ENCODE results near the gene FADS3.

The FADS3 gene

GRCh38 chr11:61834278-61835048, 56.9 kb downstream of the FADS3 start:
- Mint-ChIP-seq H3K9me3 (no peaks in the 10 kb centered on the region), H3K27ac (peak overlapping the region; percentile 91 to 95), H3K27me3 (no peaks in the 10 kb centered on the region), H3K36me3 (ENCODE audit: insufficient read depth) (no peaks in the 10 kb centered on the region), H3K4me3 (peak overlapping the region; percentile 53 to 64), H3K4me1 (ENCODE audit: low read depth in 2 of 2) (peaks cover 20 to 38% of the 10 kb centered on the region in 2 donors)
- ATAC-seq (replicated peaks) (peak; percentile 97), DNase-seq (peak; percentile 49 to 61 (median 54))

- peaks cover 24 to 43% of the 10 kb centered on the region in 2 donors for H3K4me1 Mint-ChIP-seq (ENCODE audit: low read depth in 2 of 2)
- H3K36me3 Mint-ChIP-seq (ENCODE audit: insufficient read depth): no peaks in the 10 kb centered on the region
- no peaks in the 10 kb centered on the region for H3K9me3 Mint-ChIP-seq
- no peaks in the 10 kb centered on the region for H3K27me3 Mint-ChIP-seq
- DNase-seq (no peak), ATAC-seq (replicated peaks) (no peak)
- peak overlapping the region; percentile 53 to 64 for H3K4me3 Mint-ChIP-seq
- peak overlapping the region; percentile 91 to 95 for H3K27ac Mint-ChIP-seq
These were observed 57.4 kb downstream of the FADS3 start for GRCh38 chr11:61833926-61834277.

- no peaks in the 10 kb centered on the region for H3K27me3 Mint-ChIP-seq
- no peaks in the 10 kb centered on the region for H3K36me3 Mint-ChIP-seq (ENCODE audit: insufficient read depth)
- ATAC-seq (replicated peaks) (peak; percentile 14), DNase-seq (peak in 1 of 3 experiments; percentile 12)
- H3K9me3 Mint-ChIP-seq: no peaks in the 10 kb centered on the region
- H3K27ac Mint-ChIP-seq: peak overlapping the region; percentile 91 to 95
- H3K4me1 Mint-ChIP-seq (ENCODE audit: low read depth in 2 of 2): peaks cover 26 to 45% of the 10 kb centered on the region in 2 donors
- peak overlapping the region; percentile 53 to 64 for H3K4me3 Mint-ChIP-seq
These were observed 57.9 kb downstream of the FADS3 start for GRCh38 chr11:61833471-61833870.

GRCh38 chr11:61832754-61833153, 58.6 kb downstream of the FADS3 start:
- peak overlapping the region in 1 of 2 donors; percentile 84 for H3K27ac Mint-ChIP-seq

GRCh38 chr11:61832207-61832606, 59.1 kb downstream of the FADS3 start:
- Mint-ChIP-seq H3K27me3 (no peaks in the 10 kb centered on the region), H3K36me3 (ENCODE audit: insufficient read depth) (no peaks in the 10 kb centered on the region), H3K4me3 (no peak overlapping the region), H3K4me1 (ENCODE audit: low read depth in 2 of 2) (peaks cover 33 to 50% of the 10 kb centered on the region in 2 donors), H3K9me3 (no peaks in the 10 kb centered on the region), H3K27ac (peak overlapping the region; percentile 52 to 84)
- no peak for DNase-seq
- no peak for ATAC-seq (replicated peaks)

More at GRCh38 chr11:61832754-61833153, 58.6 kb downstream of the FADS3 start:
- Mint-ChIP-seq H3K27me3 (no peaks in the 10 kb centered on the region), H3K4me3 (no peak overlapping the region), H3K4me1 (ENCODE audit: low read depth in 2 of 2) (peaks cover 33 to 49% of the 10 kb centered on the region in 2 donors), H3K36me3 (ENCODE audit: insufficient read depth) (no peaks in the 10 kb centered on the region), H3K9me3 (no peaks in the 10 kb centered on the region)
- DNase-seq (no peak), ATAC-seq (replicated peaks) (no peak)

- Mint-ChIP-seq H3K27me3 (peaks cover 4 to 7% of the 10 kb centered on the region in 2 donors), H3K27ac (peak overlapping the region in 1 of 2 donors; percentile 51), H3K9me3 (no peaks in the 10 kb centered on the region), H3K4me3 (peak overlapping the region; percentile 7 to 16), H3K36me3 (ENCODE audit: insufficient read depth) (no peaks in the 10 kb centered on the region), H3K4me1 (ENCODE audit: low read depth in 2 of 2) (peaks cover 33 to 46% of the 10 kb centered on the region in 2 donors)
- no peak for ATAC-seq (replicated peaks)
- no peak for DNase-seq
These were observed 60.9 kb downstream of the FADS3 start for GRCh38 chr11:61830237-61831105.

GRCh38 chr11:61829806-61830205, 61.5 kb downstream of the FADS3 start:
- peak overlapping the region in 1 of 2 donors; percentile 30 for H3K27ac Mint-ChIP-seq
- H3K36me3 Mint-ChIP-seq (ENCODE audit: insufficient read depth): no peaks in the 10 kb centered on the region
- no peaks in the 10 kb centered on the region for H3K9me3 Mint-ChIP-seq
- ATAC-seq (replicated peaks) (no peak), DNase-seq (no peak)
- H3K4me1 Mint-ChIP-seq (ENCODE audit: low read depth in 2 of 2): peaks cover 30 to 43% of the 10 kb centered on the region in 2 donors
- peak overlapping the region; percentile 87 to 91 for H3K4me3 Mint-ChIP-seq
- H3K27me3 Mint-ChIP-seq: peaks cover 4 to 7% of the 10 kb centered on the region in 2 donors

- H3K4me1 Mint-ChIP-seq (ENCODE audit: low read depth in 2 of 2): peaks cover 20 to 33% of the 10 kb centered on the region in 2 donors
- peak; percentile 42 for ATAC-seq (replicated peaks)
- no peaks in the 10 kb centered on the region for H3K9me3 Mint-ChIP-seq
- no peaks in the 10 kb centered on the region for H3K36me3 Mint-ChIP-seq (ENCODE audit: insufficient read depth)
- H3K27ac Mint-ChIP-seq: peak overlapping the region; percentile 30 to 82
- peaks cover 4 to 7% of the 10 kb centered on the region in 2 donors for H3K27me3 Mint-ChIP-seq
- peak; percentile 16 to 30 (median 24) for DNase-seq
- H3K4me3 Mint-ChIP-seq: peak overlapping the region; percentile 87 to 91
These were observed 62.5 kb downstream of the FADS3 start for GRCh38 chr11:61828629-61829407.

- H3K36me3 Mint-ChIP-seq (ENCODE audit: insufficient read depth): no peaks in the 10 kb centered on the region
- DNase-seq (no peak), ATAC-seq (replicated peaks) (no peak)
- H3K4me3 Mint-ChIP-seq: peak overlapping the region; percentile 87 to 91
- H3K27me3 Mint-ChIP-seq: peaks cover 4 to 7% of the 10 kb centered on the region in 2 donors
- H3K9me3 Mint-ChIP-seq: no peaks in the 10 kb centered on the region
- H3K27ac Mint-ChIP-seq: peak overlapping the region; percentile 30 to 82
- H3K4me1 Mint-ChIP-seq (ENCODE audit: low read depth in 2 of 2): peaks cover 16 to 28% of the 10 kb centered on the region in 2 donors
These were observed 63.0 kb downstream of the FADS3 start for GRCh38 chr11:61828379-61828628.

GRCh38 chr11:61827571-61828378, 63.6 kb downstream of the FADS3 start, which contains the start of gene FADS2:
Gene FADS2, plus strand, starts transcription at chr11:61828300. Its CDS starts 91 bp downstream, at chr11:61828391.
- Mint-ChIP-seq H3K27ac (peak within 1 kb of the TSS; percentile 30 to 82), H3K9me3 (no peaks in the 10 kb centered on the region), H3K36me3 (ENCODE audit: insufficient read depth) (no peaks in the 10 kb centered on the region), H3K27me3 (peaks cover 4 to 7% of the 10 kb centered on the region in 2 donors), H3K4me1 (ENCODE audit: low read depth in 2 of 2) (peaks cover 16 to 24% of the 10 kb centered on the region in 2 donors), H3K4me3 (peak within 1 kb of the TSS; percentile 87 to 91)
- DNase-seq (peak; percentile 59 to 79 (median 77)), ATAC-seq (replicated peaks) (peak; percentile 89)

GRCh38 chr11:61826930-61827570, 64.3 kb downstream of the FADS3 start:
- peaks cover 4 to 7% of the 10 kb centered on the region in 2 donors for H3K27me3 Mint-ChIP-seq
- ATAC-seq (replicated peaks) (peak; percentile 1), DNase-seq (no peak)
- H3K4me3 Mint-ChIP-seq: peak overlapping the region; percentile 87 to 91
- H3K27ac Mint-ChIP-seq: peak overlapping the region; percentile 30 to 82
- no peaks in the 10 kb centered on the region for H3K9me3 Mint-ChIP-seq
- peaks cover 16 to 24% of the 10 kb centered on the region in 2 donors for H3K4me1 Mint-ChIP-seq (ENCODE audit: low read depth in 2 of 2)
- no peaks in the 10 kb centered on the region for H3K36me3 Mint-ChIP-seq (ENCODE audit: insufficient read depth)
